ENCODE data around the gene SHPK.

- TF ChIP-seq TAF1 (IDR thresholded peaks at IDR 0.05; ENCODE audit: borderline replicate concordance, low read depth, low read length) (no peak), POLR2A (IDR thresholded peaks at IDR 0.05; ENCODE audit: low read depth, low read length) (no peak)
Observed at GRCh38 chr17:3647251-3647650, 11.2 kb upstream of the SHPK start.
